Measurements from ENCODE around the gene PCDHGA5.

DNA sequence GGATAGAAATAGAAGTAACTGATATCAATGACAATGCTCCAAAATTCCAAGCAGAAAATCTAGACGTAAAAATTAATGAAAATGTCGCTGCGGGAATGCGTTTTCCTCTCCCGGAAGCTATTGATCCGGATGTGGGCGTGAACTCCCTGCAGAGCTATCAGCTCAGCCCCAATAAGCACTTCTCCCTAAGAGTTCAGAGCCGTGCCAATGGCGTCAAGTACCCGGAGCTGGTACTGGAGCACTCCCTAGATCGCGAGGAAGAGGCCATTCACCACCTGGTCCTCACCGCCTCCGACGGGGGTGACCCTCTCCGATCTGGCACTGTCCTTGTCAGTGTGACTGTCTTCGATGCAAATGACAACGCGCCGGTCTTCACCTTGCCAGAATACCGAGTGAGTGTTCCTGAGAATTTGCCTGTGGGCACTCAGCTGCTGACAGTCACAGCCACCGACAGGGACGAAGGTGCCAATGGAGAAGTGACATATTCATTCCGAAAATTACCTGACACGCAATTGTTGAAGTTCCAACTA is 49.6 kb downstream of the PCDHGA5 start:
- TF ChIP-seq, protein P1, sequence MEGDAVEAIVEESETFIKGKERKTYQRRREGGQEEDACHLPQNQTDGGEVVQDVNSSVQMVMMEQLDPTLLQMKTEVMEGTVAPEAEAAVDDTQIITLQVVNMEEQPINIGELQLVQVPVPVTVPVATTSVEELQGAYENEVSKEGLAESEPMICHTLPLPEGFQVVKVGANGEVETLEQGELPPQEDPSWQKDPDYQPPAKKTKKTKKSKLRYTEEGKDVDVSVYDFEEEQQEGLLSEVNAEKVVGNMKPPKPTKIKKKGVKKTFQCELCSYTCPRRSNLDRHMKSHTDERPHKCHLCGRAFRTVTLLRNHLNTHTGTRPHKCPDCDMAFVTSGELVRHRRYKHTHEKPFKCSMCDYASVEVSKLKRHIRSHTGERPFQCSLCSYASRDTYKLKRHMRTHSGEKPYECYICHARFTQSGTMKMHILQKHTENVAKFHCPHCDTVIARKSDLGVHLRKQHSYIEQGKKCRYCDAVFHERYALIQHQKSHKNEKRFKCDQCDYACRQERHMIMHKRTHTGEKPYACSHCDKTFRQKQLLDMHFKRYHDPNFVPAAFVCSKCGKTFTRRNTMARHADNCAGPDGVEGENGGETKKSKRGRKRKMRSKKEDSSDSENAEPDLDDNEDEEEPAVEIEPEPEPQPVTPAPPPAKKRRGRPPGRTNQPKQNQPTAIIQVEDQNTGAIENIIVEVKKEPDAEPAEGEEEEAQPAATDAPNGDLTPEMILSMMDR (IDR thresholded peaks at IDR 0.05; ENCODE audit: low read depth, low read length): no peak
- TF ChIP-seq MYC (IDR thresholded peaks at IDR 0.05; ENCODE audit: low read depth, low read length): no peak

Data from NB4 (cell line).